Measurements from ENCODE around the gene SYT9. TPM values are rescaled to one million over a fixed set of nuclear protein-coding genes. Genes with fewer than 3 reads are reported as not detected.

SYT9 gene
- total and polyA plus RNA-seq, 4 donors: 0.05 to 5.4 (median 2.6) TPM

DNA sequence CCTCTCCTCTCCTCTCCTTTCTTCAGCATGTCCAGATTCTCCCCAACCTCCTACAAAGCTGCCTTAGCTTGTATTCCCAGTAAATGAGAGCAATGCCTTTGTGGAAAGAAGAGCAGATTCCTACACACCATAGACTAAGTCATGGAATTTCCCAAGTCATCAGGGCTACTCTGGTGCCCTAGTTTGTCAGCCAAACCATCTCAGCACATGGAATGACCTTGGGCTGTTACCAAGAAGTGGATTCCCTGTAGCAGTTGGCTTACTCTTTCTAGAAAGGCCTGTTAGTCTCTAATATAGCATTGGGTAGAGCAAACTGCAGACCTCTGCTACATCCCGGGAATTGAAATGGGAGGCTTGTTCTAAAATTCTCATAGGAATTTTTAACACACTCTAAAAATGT is 124.7 kb downstream of the SYT9 start:
- DNase-seq (ENCODE audit: low spot score): no peak
- WGBS: 94% methylated on average over 1 of the region's 1 CpG

DNA sequence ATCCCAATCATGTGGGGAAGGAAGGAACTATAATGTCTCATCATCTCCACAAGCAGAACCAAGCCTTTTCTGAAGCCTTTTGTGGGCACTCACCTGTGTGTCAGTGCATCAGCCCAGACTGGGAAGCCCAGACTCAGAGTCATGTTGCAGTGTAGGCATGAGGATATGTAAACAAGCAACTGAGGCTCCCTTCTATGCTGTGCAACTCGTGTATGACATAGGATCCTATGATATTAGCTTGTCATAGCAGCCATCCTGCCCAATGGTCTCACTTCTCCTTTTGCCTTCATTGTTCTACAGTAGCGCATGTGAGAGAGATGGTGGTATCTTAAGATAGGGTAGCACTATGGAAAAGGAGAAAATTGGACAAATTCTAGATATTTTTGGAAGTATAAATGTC is 130.2 kb downstream of the SYT9 start:
- no peak for TF ChIP-seq EGR1 (IDR thresholded peaks at IDR 0.05; ENCODE audit: low read depth in 2 of 2)
- TF ChIP-seq FOXA1 (IDR thresholded peaks at IDR 0.05): no peak
- TF ChIP-seq, protein P1, sequence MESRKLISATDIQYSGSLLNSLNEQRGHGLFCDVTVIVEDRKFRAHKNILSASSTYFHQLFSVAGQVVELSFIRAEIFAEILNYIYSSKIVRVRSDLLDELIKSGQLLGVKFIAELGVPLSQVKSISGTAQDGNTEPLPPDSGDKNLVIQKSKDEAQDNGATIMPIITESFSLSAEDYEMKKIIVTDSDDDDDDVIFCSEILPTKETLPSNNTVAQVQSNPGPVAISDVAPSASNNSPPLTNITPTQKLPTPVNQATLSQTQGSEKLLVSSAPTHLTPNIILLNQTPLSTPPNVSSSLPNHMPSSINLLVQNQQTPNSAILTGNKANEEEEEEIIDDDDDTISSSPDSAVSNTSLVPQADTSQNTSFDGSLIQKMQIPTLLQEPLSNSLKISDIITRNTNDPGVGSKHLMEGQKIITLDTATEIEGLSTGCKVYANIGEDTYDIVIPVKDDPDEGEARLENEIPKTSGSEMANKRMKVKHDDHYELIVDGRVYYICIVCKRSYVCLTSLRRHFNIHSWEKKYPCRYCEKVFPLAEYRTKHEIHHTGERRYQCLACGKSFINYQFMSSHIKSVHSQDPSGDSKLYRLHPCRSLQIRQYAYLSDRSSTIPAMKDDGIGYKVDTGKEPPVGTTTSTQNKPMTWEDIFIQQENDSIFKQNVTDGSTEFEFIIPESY (IDR thresholded peaks at IDR 0.05): no peak
- no peak for TF ChIP-seq RXRA (IDR thresholded peaks at IDR 0.05)
- TF ChIP-seq CTCF (IDR thresholded peaks at IDR 0.05; ENCODE audit: low read depth, low read length, missing input control): no peak
- no peak for TF ChIP-seq RAD21 (IDR thresholded peaks at IDR 0.05)
- TF ChIP-seq, protein P2, sequence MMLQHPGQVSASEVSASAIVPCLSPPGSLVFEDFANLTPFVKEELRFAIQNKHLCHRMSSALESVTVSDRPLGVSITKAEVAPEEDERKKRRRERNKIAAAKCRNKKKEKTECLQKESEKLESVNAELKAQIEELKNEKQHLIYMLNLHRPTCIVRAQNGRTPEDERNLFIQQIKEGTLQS (IDR thresholded peaks at IDR 0.05): no peak
- Histone ChIP-seq H3K9me3 (ENCODE audit: control insufficient read depth in 4 of 4, low read length in 3 of 4) (no peaks in the 10 kb centered on the region), H3K4me1 (ENCODE audit: control insufficient read depth in 4 of 4, insufficient read depth in 4 of 4, low read length in 3 of 4) (no peaks in the 10 kb centered on the region), H3K36me3 (ENCODE audit: control insufficient read depth in 4 of 4, insufficient read depth in 3 of 4, low read depth in 1 of 4, low read length in 3 of 4) (no peaks in the 10 kb centered on the region), H3K27me3 (ENCODE audit: control insufficient read depth in 4 of 4, insufficient read depth in 4 of 4, low read length in 3 of 4) (no peaks in the 10 kb centered on the region), H3K9ac (ENCODE audit: low read depth in 1 of 2, low read length in 2 of 2) (no peak overlapping the region), H3K27ac (ENCODE audit: low read depth in 1 of 2, low read length in 2 of 2) (no peak overlapping the region), H3K4me3 (ENCODE audit: low read depth in 1 of 3, low read length in 3 of 3) (no peak overlapping the region)
- DNase-seq (ENCODE audit: low spot score): no peak
- WGBS: 67% methylated on average over 2 of the region's 2 CpGs

More for the DNA sequence above, 124.7 kb downstream of the SYT9 start:
- TF ChIP-seq HNF4G (IDR thresholded peaks at IDR 0.05): no peak
- no peak for TF ChIP-seq HNF4A (conservative IDR thresholded peaks at IDR 0.05)
- TF ChIP-seq SP1 (IDR thresholded peaks at IDR 0.05): no peak
- TF ChIP-seq FOXA1 (IDR thresholded peaks at IDR 0.05): no peak
- no peak for TF ChIP-seq MAX (IDR thresholded peaks at IDR 0.05)
- no peak for TF ChIP-seq RXRA (IDR thresholded peaks at IDR 0.05)
- TF ChIP-seq, protein P2 (IDR thresholded peaks at IDR 0.05): no peak
- TF ChIP-seq NR2F2 (IDR thresholded peaks at IDR 0.05): no peak
- TF ChIP-seq, protein P3, sequence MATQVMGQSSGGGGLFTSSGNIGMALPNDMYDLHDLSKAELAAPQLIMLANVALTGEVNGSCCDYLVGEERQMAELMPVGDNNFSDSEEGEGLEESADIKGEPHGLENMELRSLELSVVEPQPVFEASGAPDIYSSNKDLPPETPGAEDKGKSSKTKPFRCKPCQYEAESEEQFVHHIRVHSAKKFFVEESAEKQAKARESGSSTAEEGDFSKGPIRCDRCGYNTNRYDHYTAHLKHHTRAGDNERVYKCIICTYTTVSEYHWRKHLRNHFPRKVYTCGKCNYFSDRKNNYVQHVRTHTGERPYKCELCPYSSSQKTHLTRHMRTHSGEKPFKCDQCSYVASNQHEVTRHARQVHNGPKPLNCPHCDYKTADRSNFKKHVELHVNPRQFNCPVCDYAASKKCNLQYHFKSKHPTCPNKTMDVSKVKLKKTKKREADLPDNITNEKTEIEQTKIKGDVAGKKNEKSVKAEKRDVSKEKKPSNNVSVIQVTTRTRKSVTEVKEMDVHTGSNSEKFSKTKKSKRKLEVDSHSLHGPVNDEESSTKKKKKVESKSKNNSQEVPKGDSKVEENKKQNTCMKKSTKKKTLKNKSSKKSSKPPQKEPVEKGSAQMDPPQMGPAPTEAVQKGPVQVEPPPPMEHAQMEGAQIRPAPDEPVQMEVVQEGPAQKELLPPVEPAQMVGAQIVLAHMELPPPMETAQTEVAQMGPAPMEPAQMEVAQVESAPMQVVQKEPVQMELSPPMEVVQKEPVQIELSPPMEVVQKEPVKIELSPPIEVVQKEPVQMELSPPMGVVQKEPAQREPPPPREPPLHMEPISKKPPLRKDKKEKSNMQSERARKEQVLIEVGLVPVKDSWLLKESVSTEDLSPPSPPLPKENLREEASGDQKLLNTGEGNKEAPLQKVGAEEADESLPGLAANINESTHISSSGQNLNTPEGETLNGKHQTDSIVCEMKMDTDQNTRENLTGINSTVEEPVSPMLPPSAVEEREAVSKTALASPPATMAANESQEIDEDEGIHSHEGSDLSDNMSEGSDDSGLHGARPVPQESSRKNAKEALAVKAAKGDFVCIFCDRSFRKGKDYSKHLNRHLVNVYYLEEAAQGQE (IDR thresholded peaks at IDR 0.05): no peak
- no peaks in the 10 kb centered on the region for H3K36me3 ChIP-seq (ENCODE audit: control insufficient read depth in 4 of 4, insufficient read depth in 3 of 4, low read depth in 1 of 4, low read length in 3 of 4)
- peaks cover 0 to 7% (median 0%) of the 10 kb centered on the region in 4 donors for H3K9me3 ChIP-seq (ENCODE audit: control insufficient read depth in 4 of 4, low read length in 3 of 4)
- no peaks in the 10 kb centered on the region for H3K27me3 ChIP-seq (ENCODE audit: control insufficient read depth in 4 of 4, insufficient read depth in 4 of 4, low read length in 3 of 4)
- no peaks in the 10 kb centered on the region for H3K4me1 ChIP-seq (ENCODE audit: control insufficient read depth in 4 of 4, insufficient read depth in 4 of 4, low read length in 3 of 4)
- H3K4me3 ChIP-seq (ENCODE audit: low read depth in 1 of 3, low read length in 3 of 3): no peak overlapping the region
- H3K27ac ChIP-seq (ENCODE audit: low read depth in 1 of 2, low read length in 2 of 2): no peak overlapping the region
- H3K9ac ChIP-seq (ENCODE audit: low read depth in 1 of 2, low read length in 2 of 2): no peak overlapping the region

All from liver (tissue), 9 donors.